A549 (cell line): ENCODE data around the gene RAP2A. TPM values are rescaled to one million over a fixed set of nuclear protein-coding genes. Genes with fewer than 3 reads are reported as not detected.
A peak's percentile ranks its signal among the peaks of the same experiment; 100 is the strongest.

Source experiments
- ATAC-seq, 2 experiments: fragments of 200-7000 bp in 1 of 2; fragments of >200 bp in 1 of 2; cut with Nextera tagmentation in 1 of 2; cut with Tn5 transposase in 1 of 2; 3 replicates each; pipeline versions ENCODE4 v1.8.0 to v1.9.1; 2018 to 2020; ENCODE audit warnings: mild to moderate bottlenecking in 1 of 2, moderate library complexity in 1 of 2
- CTCF ChIA-PET: fragments of 300-600 bp; sonication (Branson Sonifier 250); formaldehyde crosslinking; extraction: SDS; loops from one replicate; lab custom pipeline; 2021; ENCODE audit warnings: antibody characterized with exemption, inconsistent platforms; lab: Yijun Ruan, JAX
- POLR2A ChIA-PET: fragments of 350-600 bp; formaldehyde crosslinking; extraction: SDS; loops from one replicate; lab custom pipeline; 2021; ENCODE audit warnings: antibody characterized with exemption, inconsistent platforms; lab: Yijun Ruan, JAX
- DNase-seq, 2 experiments: peaks; one replicate each; pipeline versions ENCODE4 v3.0.0 to v3.0.0-alpha.2; 2011 to 2016; ENCODE audit warnings: low read depth in 1 of 2, low spot score in 1 of 2
- FAIRE-seq: peaks from 2 replicates; lab custom pipeline; 2011; peaks lifted over from hg19 to GRCh38; lab: Jason Lieb, UNC
- H3K27ac ChIP-seq, 2 experiments: fragments of >200 bp; sonication (Bioruptor Twin); formaldehyde crosslinking; 3 replicates each; pipeline ENCODE4 v1.5.1; 2016 to 2017
- H3K4me1 ChIP-seq: fragments of >200 bp; sonication (Bioruptor Twin); formaldehyde crosslinking; 3 replicates; pipeline ENCODE4 v1.6.1; 2016
- H3K4me2 ChIP-seq: fragments of >200 bp; sonication (Bioruptor Twin); formaldehyde crosslinking; 3 replicates; pipeline ENCODE4 v1.6.1; 2016
- H3K4me3 ChIP-seq: fragments of >200 bp; sonication (Bioruptor Twin); formaldehyde crosslinking; 3 replicates; pipeline ENCODE4 v1.5.1; 2016
- H3K9me3 ChIP-seq: fragments of >200 bp; sonication (Bioruptor Twin); formaldehyde crosslinking; 3 replicates; pipeline ENCODE4 v1.6.1; 2016
- BCL3 ChIP-seq: fragments of >200 bp; sonication (Bioruptor Twin); formaldehyde crosslinking; IDR thresholded peaks from 3 replicates; pipeline ENCODE4 v1.6.1; 2016
- BHLHE40 ChIP-seq: IDR thresholded peaks from 2 replicates; pipeline ENCODE4 v1.6.1; 2012; ENCODE audit warnings: low read depth, low read length, inconsistent platforms
- CBX8 ChIP-seq: fragments of 200-600 bp; sonication (generic); IDR thresholded peaks from 2 replicates; pipeline ENCODE4 v1.6.1; 2016
- CEBPB ChIP-seq, 2 experiments: fragments of >200 bp in 1 of 2; sonication (Bioruptor Twin) in 1 of 2; formaldehyde crosslinking in 1 of 2; IDR thresholded peaks; 2 replicates each; pipeline ENCODE4 v1.6.1; 2012 to 2016
- CTCF ChIP-seq: fragments of >200 bp; sonication (Bioruptor Twin); formaldehyde crosslinking; IDR thresholded peaks from 3 replicates; pipeline ENCODE4 v1.5.1; 2016
- EP300 ChIP-seq, 2 experiments: fragments of >200 bp; sonication (Bioruptor Twin); formaldehyde crosslinking; IDR thresholded peaks; 2 replicates in 1 of 2; 3 replicates in 1 of 2; pipeline ENCODE4 v1.6.1; 2016 to 2017
- FOSB ChIP-seq: fragments of 250-450 bp; sonication (Bioruptor Pico); IDR thresholded peaks from 2 replicates; pipeline ENCODE4 v1.5.0; 2020; ENCODE audit warnings: mild to moderate bottlenecking, moderate library complexity
- FOSL2 ChIP-seq, 2 experiments: fragments of 450-650 bp in 1 of 2; fragments of >200 bp in 1 of 2; sonication (Bioruptor Twin) in 1 of 2; formaldehyde crosslinking; IDR thresholded peaks; 2 replicates each; pipeline versions ENCODE4 v1.5.0 to v1.6.1; 2016 to 2020; ENCODE audit warnings: mild to moderate bottlenecking in 1 of 2, moderate library complexity in 1 of 2
- HES2 ChIP-seq: fragments of >200 bp; sonication (Bioruptor Twin); formaldehyde crosslinking; IDR thresholded peaks from 2 replicates; pipeline ENCODE4 v1.6.1; 2016
- HEYL ChIP-seq: fragments of 250-450 bp; sonication (Bioruptor Pico); IDR thresholded peaks from 2 replicates; pipeline ENCODE4 v1.8.0; 2021; ENCODE audit warnings: mild to moderate bottlenecking, moderate library complexity
- JUN ChIP-seq, 2 experiments: fragments of >200 bp; sonication (Bioruptor Twin); formaldehyde crosslinking; IDR thresholded peaks; 2 replicates in 1 of 2; 3 replicates in 1 of 2; pipeline ENCODE4 v1.6.1; 2016 to 2017
- KDM1A ChIP-seq: fragments of 200-600 bp; sonication (generic); IDR thresholded peaks from 2 replicates; pipeline ENCODE4 v1.6.1; 2016; ENCODE audit warnings: low read depth, mild to moderate bottlenecking
- KDM5A ChIP-seq: fragments of 200-600 bp; sonication (generic); IDR thresholded peaks from 2 replicates; pipeline ENCODE4 v1.6.1; 2016; ENCODE audit warnings: antibody characterized with exemption, mild to moderate bottlenecking
- MAX ChIP-seq: IDR thresholded peaks from 2 replicates; pipeline ENCODE4 v1.6.1; 2012
- MYC ChIP-seq: IDR thresholded peaks from 2 replicates; pipeline ENCODE4 v1.6.1; 2012; ENCODE audit warnings: mild to moderate bottlenecking, inconsistent platforms, low read length, improper control_type of control experiment, borderline replicate concordance
- NFE2L2 ChIP-seq: fragments of 150-350 bp; conservative IDR thresholded peaks from 2 replicates; pipeline ENCODE4 v1.6.1; 2014; ENCODE audit warnings: low read length
- PHF8 ChIP-seq: fragments of 200-600 bp; sonication (generic); IDR thresholded peaks from 2 replicates; pipeline ENCODE4 v1.6.1; 2016; ENCODE audit warnings: low read depth, mild to moderate bottlenecking, antibody characterized with exemption, moderate library complexity, borderline replicate concordance
- POLR2A ChIP-seq: IDR thresholded peaks from 2 replicates; pipeline ENCODE4 v1.6.1; 2012; ENCODE audit warnings: mild to moderate bottlenecking, low read length
- RFX5 ChIP-seq: fragments of 450-650 bp; IDR thresholded peaks from 2 replicates; pipeline ENCODE4 v1.7.1; 2014; ENCODE audit warnings: antibody characterized with exemption, mild to moderate bottlenecking, moderate library complexity
- TP53 ChIP-seq: fragments of 250-450 bp; sonication (Bioruptor Pico); IDR thresholded peaks from 2 replicates; pipeline ENCODE4 v1.5.0; 2021; ENCODE audit warnings: mild to moderate bottlenecking, moderate library complexity
- USF2 ChIP-seq: fragments of 450-650 bp; IDR thresholded peaks from 2 replicates; pipeline ENCODE4 v1.6.1; 2014; ENCODE audit warnings: antibody characterized with exemption
- ZNF302 ChIP-seq: fragments of 250-450 bp; sonication (Bioruptor Pico); IDR thresholded peaks from 2 replicates; pipeline ENCODE4 v1.9.0; 2021; ENCODE audit warnings: inconsistent platforms, mild to moderate bottlenecking, moderate library complexity
- WGBS: methylation state at CpG from one replicate; pipeline ENCODE4 v1.1.6; 2017; ENCODE audit errors: missing lambda C conversion rate; 5-methylcytosine and 5-hydroxymethylcytosine counted together
- polyA minus RNA-seq: library from RNA; depleted of rRNA, polyadenylated mRNA; stranded (reverse); fragments of >200 nt; gene quantifications from 2 replicates; pipeline ENCODE4 v1.2.3, GENCODE V29; 2011; rRNA and poly(A)+ RNA removed
- polyA plus RNA-seq, 4 experiments: library from polyadenylated mRNA; depleted of rRNA in 3 of 4; stranded (reverse); fragments of >200 nt; fragmentation: RNase III in 1 of 4; extraction: RNeasy Plus Mini Kit Qiagen cat#74134 plus additional on column Dnase treatment in 1 of 4; gene quantifications; 2 replicates in 3 of 4; 3 replicates in 1 of 4; pipeline ENCODE4 v1.2.3, GENCODE V29; 2011 to 2017

Gene RAP2A
- polyA plus RNA-seq (2011; rRNA removed): 10.9 and 11.2 TPM in 2 replicates
- polyA plus RNA-seq (2012; cell fraction: cytosol; rRNA removed): 2.3 and 2.8 TPM in 2 replicates
- 1.2 and 1.3 TPM in 2 replicates for polyA plus RNA-seq (2012; cell fraction: nucleus; rRNA removed)
- 8.2 to 8.7 TPM (median 8.6 TPM) in 3 replicates for polyA plus RNA-seq (2017; fragmentation: RNase III; extraction: RNeasy Plus Mini Kit Qiagen cat#74134 plus additional on column Dnase treatment)
- 16.1 and 24.0 TPM in 2 replicates for polyA minus RNA-seq

- CTCF ChIA-PET: interaction anchor here (1.1 kb wide), 1 partner anchor 35 kb away, joined by 4 read pairs; no protein-coding TSS in a partner anchor
- FAIRE-seq (no peak), ATAC-seq (peak; percentile 74 to 81)
- WGBS: 0% methylated on average over 3 of the region's 94 CpGs
- POLR2A ChIA-PET: interaction anchor here (1.0 to 1.7 kb wide), 7 partner anchors 11 to 366 kb away, joined by 3 to 5 read pairs (median 4); no protein-coding TSS in a partner anchor
- peaks cover 18% of the 10 kb centered on the region; the same call in 1 of the 3 replicates for H3K4me1 ChIP-seq
- H3K4me3 ChIP-seq: peak within 1 kb of the TSS; percentile 77
- H3K9me3 ChIP-seq: no peaks in the 10 kb centered on the region
- H3K27ac ChIP-seq: peak within 1 kb of the TSS; percentile 93 to 98
- TF ChIP-seq CEBPB (IDR thresholded peaks at IDR 0.05) (no peak), KDM1A (no peak), NFE2L2 (no peak), MAX (peak; percentile 7; the same call in 1 of the 2 replicates), FOSL2 (IDR thresholded peaks at IDR 0.05) (no peak), FOSL2 (CRISPR knock-in tag; IDR thresholded peaks at IDR 0.05) (no peak), RFX5 (no peak), POLR2A (peak; percentile 40), JUN (IDR thresholded peaks at IDR 0.05) (0 out of 5 replicates have a peak, but pooled peaks of 1 of the 2 experiments have one; percentile 4), MYC (no peak), FOSB (CRISPR knock-in tag) (no peak), ZNF302 (no peak), KDM5A (no peak), TP53 (CRISPR knock-in tag) (no peak), EP300 (IDR thresholded peaks at IDR 0.05) (no peak), PHF8 (0 out of 2 replicates have a peak, but pooled peaks have one; percentile 13), USF2 (no peak), HEYL (CRISPR knock-in tag) (no peak), BCL3 (0 out of 3 replicates have a peak, but pooled peaks have one; percentile 27), BHLHE40 (no peak), CTCF (no peak)
- TF ChIP-seq, all 56 proteins: peak for 5
- H3K4me2 ChIP-seq: peak within 1 kb of the TSS; percentile 94
- peak; percentile 17 to 88 for DNase-seq
Measured at GRCh38 chr13:97433727-97434396, at the start of gene RAP2A. Gene RAP2A, plus strand, starts transcription at chr13:97434169. Its CDS starts 302 bp downstream, at chr13:97434471.

GRCh38 chr13:97384371-97384770, 49.6 kb upstream of the RAP2A start:
- TF ChIP-seq MAX (no peak), HES2 (no peak), CBX8 (no peak), MYC (no peak)
- ATAC-seq (no peak), FAIRE-seq (no peak), DNase-seq (no peak)
- ChIA-PET CTCF (no interaction called here), POLR2A (no interaction called here)
- H3K4me3 ChIP-seq: no peak overlapping the region
- WGBS: 88% methylated on average over 2 of the region's 2 CpGs
- no peaks in the 10 kb centered on the region for H3K9me3 ChIP-seq
- no peak overlapping the region for H3K27ac ChIP-seq
- H3K4me1 ChIP-seq: no peaks in the 10 kb centered on the region
- no peak overlapping the region for H3K4me2 ChIP-seq
